Esophagus muscularis mucosa (tissue), 3 donors: Measurements from ENCODE around the gene COG4.

Experiments
- POLR2A ChIP-seq: fragments of 450-650 bp; IDR thresholded peaks from one replicate; pipeline ENCODE4 v1.6.1; 2017; ENCODE audit warnings: antibody characterized with exemption, moderate library complexity, mild to moderate bottlenecking, low read depth
- POLR2AphosphoS5 ChIP-seq, 2 donors: sonication (generic); formaldehyde crosslinking; IDR thresholded peaks; one replicate each; pipeline ENCODE4 v1.6.1; 2017; ENCODE audit warnings: antibody characterized with exemption in 2 of 2
- TF ChIP-seq, protein P1 (sequence below), 3 experiments: fragments of 200-600 bp in 2 of 3; fragments of 450-650 bp in 1 of 3; sonication (generic) in 2 of 3; IDR thresholded peaks; one replicate each; pipeline ENCODE4 v1.5.1; 2017 to 2019; ENCODE audit warnings: antibody characterized with exemption in 3 of 3, mild to moderate bottlenecking in 2 of 3, moderate library complexity in 1 of 3

DNA sequence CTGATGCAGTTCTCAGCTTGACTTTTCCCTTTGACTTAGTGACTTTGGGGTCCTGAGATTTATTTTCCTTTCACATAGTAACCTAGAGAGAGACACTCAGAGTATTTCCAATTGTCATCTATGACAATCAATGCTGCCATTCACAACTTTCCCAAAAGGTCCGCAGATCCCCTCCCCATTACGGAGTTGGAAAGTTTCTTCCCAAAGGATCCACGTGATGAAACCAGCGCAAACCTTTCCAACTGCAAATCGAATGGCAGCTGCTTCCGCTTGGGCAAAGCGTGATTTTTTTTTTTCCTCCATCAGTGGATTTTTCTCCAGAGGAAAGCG, 69.5 kb downstream of the COG4 start:
- TF ChIP-seq, protein P1, sequence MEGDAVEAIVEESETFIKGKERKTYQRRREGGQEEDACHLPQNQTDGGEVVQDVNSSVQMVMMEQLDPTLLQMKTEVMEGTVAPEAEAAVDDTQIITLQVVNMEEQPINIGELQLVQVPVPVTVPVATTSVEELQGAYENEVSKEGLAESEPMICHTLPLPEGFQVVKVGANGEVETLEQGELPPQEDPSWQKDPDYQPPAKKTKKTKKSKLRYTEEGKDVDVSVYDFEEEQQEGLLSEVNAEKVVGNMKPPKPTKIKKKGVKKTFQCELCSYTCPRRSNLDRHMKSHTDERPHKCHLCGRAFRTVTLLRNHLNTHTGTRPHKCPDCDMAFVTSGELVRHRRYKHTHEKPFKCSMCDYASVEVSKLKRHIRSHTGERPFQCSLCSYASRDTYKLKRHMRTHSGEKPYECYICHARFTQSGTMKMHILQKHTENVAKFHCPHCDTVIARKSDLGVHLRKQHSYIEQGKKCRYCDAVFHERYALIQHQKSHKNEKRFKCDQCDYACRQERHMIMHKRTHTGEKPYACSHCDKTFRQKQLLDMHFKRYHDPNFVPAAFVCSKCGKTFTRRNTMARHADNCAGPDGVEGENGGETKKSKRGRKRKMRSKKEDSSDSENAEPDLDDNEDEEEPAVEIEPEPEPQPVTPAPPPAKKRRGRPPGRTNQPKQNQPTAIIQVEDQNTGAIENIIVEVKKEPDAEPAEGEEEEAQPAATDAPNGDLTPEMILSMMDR (IDR thresholded peaks at IDR 0.05) = no peak
- TF ChIP-seq POLR2A (no peak), POLR2AphosphoS5 (IDR thresholded peaks at IDR 0.05) (no peak)
